ENCODE results near the gene TMA7.

GRCh38 chr3:48410205-48411040 is 29.6 kb upstream of the TMA7 start:
- TF ChIP-seq, protein P1, sequence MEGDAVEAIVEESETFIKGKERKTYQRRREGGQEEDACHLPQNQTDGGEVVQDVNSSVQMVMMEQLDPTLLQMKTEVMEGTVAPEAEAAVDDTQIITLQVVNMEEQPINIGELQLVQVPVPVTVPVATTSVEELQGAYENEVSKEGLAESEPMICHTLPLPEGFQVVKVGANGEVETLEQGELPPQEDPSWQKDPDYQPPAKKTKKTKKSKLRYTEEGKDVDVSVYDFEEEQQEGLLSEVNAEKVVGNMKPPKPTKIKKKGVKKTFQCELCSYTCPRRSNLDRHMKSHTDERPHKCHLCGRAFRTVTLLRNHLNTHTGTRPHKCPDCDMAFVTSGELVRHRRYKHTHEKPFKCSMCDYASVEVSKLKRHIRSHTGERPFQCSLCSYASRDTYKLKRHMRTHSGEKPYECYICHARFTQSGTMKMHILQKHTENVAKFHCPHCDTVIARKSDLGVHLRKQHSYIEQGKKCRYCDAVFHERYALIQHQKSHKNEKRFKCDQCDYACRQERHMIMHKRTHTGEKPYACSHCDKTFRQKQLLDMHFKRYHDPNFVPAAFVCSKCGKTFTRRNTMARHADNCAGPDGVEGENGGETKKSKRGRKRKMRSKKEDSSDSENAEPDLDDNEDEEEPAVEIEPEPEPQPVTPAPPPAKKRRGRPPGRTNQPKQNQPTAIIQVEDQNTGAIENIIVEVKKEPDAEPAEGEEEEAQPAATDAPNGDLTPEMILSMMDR (conservative IDR thresholded peaks at IDR 0.05; ENCODE audit: low read length) = no peak
- TF ChIP-seq EZH2phosphoT487 (IDR thresholded peaks at IDR 0.05; ENCODE audit: borderline replicate concordance) = no peak
